H1 (cell line): ENCODE results near the gene TCEAL1. TPM values are rescaled to one million over a fixed set of nuclear protein-coding genes. Genes with fewer than 3 reads are reported as not detected.

Source experiments
- CTCF ChIA-PET: fragments of 300-600 bp; sonication (Branson Sonifier 250); formaldehyde crosslinking; loops from one replicate; lab custom pipeline; 2021; ENCODE audit not compliant: partially characterized antibody; lab: Charles Lee
- POLR2A ChIA-PET: fragments of 300-600 bp; sonication (Branson Sonifier 250); formaldehyde crosslinking; loops from one replicate; lab custom pipeline; 2021; ENCODE audit warnings: inconsistent platforms; ENCODE audit not compliant: partially characterized antibody; lab: Charles Lee
- DNase-seq, 2 experiments: peaks; one replicate each; pipeline versions ENCODE4 v3.0.0 to v3.0.0-alpha.2; 2010 to 2022; ENCODE audit warnings: low spot score in 2 of 2, low read depth in 1 of 2, mixed read lengths in 1 of 2
- FAIRE-seq: peaks from 2 replicates; lab custom pipeline; 2011; peaks lifted over from hg19 to GRCh38; lab: Jason Lieb, UNC
- H2AFZ ChIP-seq: 2 replicates; pipeline ENCODE4 v1.8.1; 2012; ENCODE audit warnings: low read length, inconsistent platforms
- H2AK5ac ChIP-seq: 2 replicates; pipeline ENCODE4 v1.6.1; 2013; ENCODE audit warnings: low read depth, low read length
- H2BK120ac ChIP-seq: replicated peaks from 2 replicates; pipeline ENCODE3; 2013; ENCODE audit warnings: low read depth, low read length, inconsistent platforms
- H2BK12ac ChIP-seq: 2 replicates; pipeline ENCODE4 v1.6.1; 2013; ENCODE audit warnings: low read depth, low read length
- H2BK15ac ChIP-seq: 2 replicates; pipeline ENCODE4 v1.6.1; 2013; ENCODE audit warnings: low read length
- H2BK20ac ChIP-seq: 2 replicates; pipeline ENCODE4 v1.6.1; 2013; ENCODE audit warnings: low read length
- H2BK5ac ChIP-seq: 2 replicates; pipeline ENCODE4 v1.6.1; 2013; ENCODE audit warnings: low read depth, low read length
- H3K14ac ChIP-seq: 2 replicates; pipeline ENCODE4 v1.6.1; 2013; ENCODE audit warnings: inconsistent platforms; ENCODE audit not compliant: insufficient read length
- H3K18ac ChIP-seq: 2 replicates; pipeline ENCODE4 v1.6.1; 2013; ENCODE audit warnings: low read length; ENCODE audit errors: extremely low read depth
- H3K23ac ChIP-seq: 2 replicates; pipeline ENCODE4 v1.6.1; 2013; ENCODE audit warnings: inconsistent platforms; ENCODE audit not compliant: insufficient read length
- H3K23me2 ChIP-seq: 2 replicates; pipeline ENCODE4 v1.6.1; 2013; ENCODE audit warnings: low read depth, low read length
- H3K27ac ChIP-seq: 2 replicates; pipeline ENCODE4 v1.6.1; 2011; ENCODE audit warnings: low read depth, low read length, inconsistent platforms
- H3K27me3 ChIP-seq, 4 experiments: replicated peaks in 1 of 4; 1 replicate in 1 of 4; 2 replicates in 3 of 4; pipeline versions ENCODE4 v1.6.1 to v1.8.1; 2011 to 2013; ENCODE audit warnings: low read length in 3 of 4, mild to moderate bottlenecking in 3 of 4, inconsistent platforms in 2 of 4, mixed read lengths in 2 of 4, moderate library complexity in 1 of 4; ENCODE audit not compliant: control insufficient read depth in 3 of 4, insufficient read depth in 3 of 4; ENCODE audit errors: extremely low read depth in 1 of 4
- H3K36me3 ChIP-seq, 4 experiments: 2 replicates each; pipeline versions ENCODE4 v1.6.1 to v1.8.1; 2011 to 2013; ENCODE audit warnings: mild to moderate bottlenecking in 4 of 4, low read length in 3 of 4, moderate library complexity in 2 of 4, control low read depth in 1 of 4, inconsistent platforms in 1 of 4; ENCODE audit not compliant: insufficient read depth in 4 of 4, control insufficient read depth in 2 of 4
- H3K4ac ChIP-seq: replicated peaks from 2 replicates; pipeline ENCODE3; 2013; ENCODE audit warnings: low read length, low read depth, mixed read lengths, inconsistent platforms; ENCODE audit not compliant: insufficient read length
- H3K4me1 ChIP-seq, 4 experiments: replicated peaks in 1 of 4; 1 replicate in 1 of 4; 2 replicates in 3 of 4; pipeline versions ENCODE4 v1.6.1 to v1.8.1; 2011 to 2013; ENCODE audit warnings: low read length in 3 of 4, inconsistent platforms in 2 of 4, mixed read lengths in 1 of 4; ENCODE audit not compliant: insufficient read depth in 4 of 4, control insufficient read depth in 3 of 4
- H3K4me2 ChIP-seq, 2 experiments: 2 replicates each; pipeline versions ENCODE4 v1.6.1 to v1.8.1; 2011 to 2013; ENCODE audit warnings: low read depth in 2 of 2, low read length in 2 of 2, control low read depth in 1 of 2, inconsistent platforms in 1 of 2, mild to moderate bottlenecking in 1 of 2; ENCODE audit not compliant: insufficient read depth in 1 of 2
- H3K4me3 ChIP-seq, 4 experiments: fragments of 200-600, 300-600 bp in 1 of 4; sonication (generic), shearing (Covaris generic), sonication (Bioruptor Twin) in 1 of 4; 2 replicates each; pipeline versions ENCODE4 v1.5.1 to v1.8.1; 2011 to 2016; ENCODE audit warnings: low read length in 4 of 4, low read depth in 3 of 4, control low read depth in 2 of 4, inconsistent platforms in 2 of 4, mild to moderate bottlenecking in 2 of 4, mixed read lengths in 1 of 4, moderate library complexity in 1 of 4; ENCODE audit not compliant: insufficient read depth in 2 of 4; ENCODE audit errors: extremely low read depth in 1 of 4
- H3K56ac ChIP-seq: replicated peaks from 2 replicates; pipeline ENCODE3; 2013; ENCODE audit warnings: low read depth, mild to moderate bottlenecking, mixed read lengths, low read length, inconsistent platforms; ENCODE audit not compliant: insufficient read length
- H3K79me1 ChIP-seq: 2 replicates; pipeline ENCODE4 v1.6.1; 2013; ENCODE audit warnings: low read depth, low read length, control low read depth
- H3K79me2 ChIP-seq, 2 experiments: 2 replicates each; pipeline versions ENCODE4 v1.6.1 to v1.8.1; 2012 to 2013; ENCODE audit warnings: low read length in 2 of 2, mild to moderate bottlenecking in 2 of 2, inconsistent platforms in 1 of 2; ENCODE audit not compliant: insufficient read depth in 2 of 2, control insufficient read depth in 1 of 2
- H3K9ac ChIP-seq, 4 experiments: replicated peaks in 1 of 4; 1 replicate in 1 of 4; 2 replicates in 3 of 4; pipeline versions ENCODE4 v1.6.1 to v1.8.1; 2011 to 2013; ENCODE audit warnings: low read depth in 3 of 4, low read length in 3 of 4, control low read depth in 2 of 4, mild to moderate bottlenecking in 2 of 4, moderate library complexity in 2 of 4, inconsistent platforms in 1 of 4; ENCODE audit errors: extremely low read depth in 1 of 4
- H3K9me3 ChIP-seq, 2 experiments: 2 replicates each; pipeline versions ENCODE4 v1.6.1 to v1.8.1; 2012 to 2013; ENCODE audit warnings: mild to moderate bottlenecking in 2 of 2, moderate library complexity in 2 of 2, control low read depth in 1 of 2, inconsistent platforms in 1 of 2, low read depth in 1 of 2, low read length in 1 of 2, mixed read lengths in 1 of 2; ENCODE audit not compliant: insufficient read depth in 2 of 2
- H4K20me1 ChIP-seq, 2 experiments: replicated peaks in 1 of 2; 2 replicates each; pipeline versions ENCODE3 to v1.8.1; 2011 to 2013; ENCODE audit warnings: inconsistent platforms in 2 of 2, low read length in 2 of 2, mild to moderate bottlenecking in 1 of 2; ENCODE audit not compliant: insufficient read depth in 2 of 2, control insufficient read depth in 1 of 2
- H4K5ac ChIP-seq: 2 replicates; pipeline ENCODE4 v1.6.1; 2013; ENCODE audit warnings: low read length, low read depth, mixed read lengths, inconsistent platforms; ENCODE audit not compliant: insufficient read length
- H4K8ac ChIP-seq: 2 replicates; pipeline ENCODE4 v1.8.0; 2013; ENCODE audit warnings: mild to moderate bottlenecking, moderate library complexity, low read length, inconsistent platforms; ENCODE audit not compliant: insufficient read depth; ENCODE audit errors: extremely low read depth
- H4K91ac ChIP-seq: replicated peaks from 2 replicates; pipeline ENCODE3; 2013; ENCODE audit warnings: low read length, mixed read lengths, inconsistent platforms; ENCODE audit not compliant: insufficient read length
- ASH2L ChIP-seq: fragments of 200-600, 300-600 bp; sonication (generic); IDR thresholded peaks from one replicate; pipeline ENCODE4 v1.7.1; 2017; ENCODE audit warnings: low read length
- BRCA1 ChIP-seq: IDR thresholded peaks from 2 replicates; pipeline ENCODE4 v1.6.1; 2012; ENCODE audit warnings: low read depth, low read length, improper control_type of control experiment
- CTBP2 ChIP-seq: IDR thresholded peaks from 2 replicates; pipeline ENCODE4 v1.7.0; 2011; ENCODE audit warnings: borderline replicate concordance, mild to moderate bottlenecking, moderate library complexity, mixed read lengths, low read length; ENCODE audit not compliant: insufficient read depth, insufficient read length
- JUND ChIP-seq: IDR thresholded peaks from 2 replicates; pipeline ENCODE4 v1.6.1; 2011; ENCODE audit warnings: mild to moderate bottlenecking, improper control_type of control experiment, low read length
- POLR2A ChIP-seq, 2 experiments: IDR thresholded peaks; 1 replicate in 1 of 2; 2 replicates in 1 of 2; pipeline ENCODE4 v1.6.1; 2011; ENCODE audit warnings: low read depth in 2 of 2, low read length in 2 of 2, mild to moderate bottlenecking in 2 of 2; ENCODE audit errors: control extremely low read depth in 1 of 2
- SIN3A ChIP-seq, 2 experiments: IDR thresholded peaks in 1 of 2; conservative IDR thresholded peaks in 1 of 2; 2 replicates each; pipeline ENCODE4 v1.6.1; 2011 to 2012; ENCODE audit warnings: low read length in 2 of 2, improper control_type of control experiment in 1 of 2, low read depth in 1 of 2, mild to moderate bottlenecking in 1 of 2
- SIX5 ChIP-seq: IDR thresholded peaks from 2 replicates; pipeline ENCODE4 v1.6.1; 2011; ENCODE audit warnings: mild to moderate bottlenecking, low read depth, low read length
- SP4 ChIP-seq: IDR thresholded peaks from 2 replicates; pipeline ENCODE4 v1.6.1; 2012; ENCODE audit warnings: low read length, inconsistent platforms
- TEAD4 ChIP-seq: IDR thresholded peaks from 2 replicates; pipeline ENCODE4 v1.6.1; 2012; ENCODE audit warnings: low read depth, low read length, inconsistent platforms, mixed read lengths
- WGBS, 2 experiments: shearing (Covaris generic) in 1 of 2; methylation state at CpG; one replicate each; pipeline versions ENCODE4 v1.1.6 to v1.1.7; 2013 to 2015; ENCODE audit warnings: low lambda C conversion rate in 2 of 2, mixed read lengths in 2 of 2, inconsistent platforms in 1 of 2, low coverage in 1 of 2, missing lambda C conversion rate in 1 of 2; ENCODE audit not compliant: insufficient replicate concordance in 2 of 2, insufficient coverage in 1 of 2, insufficient read length in 1 of 2; ENCODE audit errors: extremely low coverage in 1 of 2, missing lambda C conversion rate in 1 of 2; 5-methylcytosine and 5-hydroxymethylcytosine counted together
- polyA plus RNA-seq, 7 experiments: library from polyadenylated mRNA; depleted of rRNA in 3 of 7; stranded (reverse) in 5 of 7; unstranded in 2 of 7; fragments of >200 nt in 5 of 7; fragments of 200-250 nt in 2 of 7; gene quantifications; 1 replicate in 5 of 7; 2 replicates in 1 of 7; 4 replicates in 1 of 7; pipeline versions ENCODE4 v1.2.1 to v1.2.3, GENCODE V29; 2011 to 2013; ENCODE audit warnings: missing spikeins in 2 of 7, mixed read lengths in 2 of 7
- total RNA-seq: library from RNA; stranded (reverse); fragmentation: NEBNext Ultra II Directional; extraction: Animal tissue kit (Norgen Biotek cat#: 25700); gene quantifications from 2 replicates; pipeline ENCODE4 v1.2.1, GENCODE V29; 2021
- TF ChIP-seq, protein P1 (sequence below): IDR thresholded peaks from 2 replicates; pipeline ENCODE4 v1.6.1; 2011; ENCODE audit warnings: low read depth, mild to moderate bottlenecking, low read length; ENCODE audit not compliant: insufficient read depth

The TCEAL1 gene
- total and polyA plus RNA-seq, 2 of the 8 experiments (the other 6 are each of a cell fraction or from before 2014, with no cell fraction given): 3.9 to 4.1 TPM

GRCh38 chrX:103637604-103638338 lies 9.0 kb downstream of the TCEAL1 start:
- no peak overlapping the region for H2AFZ ChIP-seq
- ChIA-PET POLR2A (no interaction called here), CTCF (no interaction called here)
- no peak overlapping the region for H2BK20ac ChIP-seq
- no peak for FAIRE-seq
- WGBS, 2 experiments: 90% methylated on average over 2 of the region's 2 CpGs; no CpG with 5 or more reads in 1 of the 2 experiments
- no peak overlapping the region for H3K14ac ChIP-seq
- H3K23me2 ChIP-seq: no peaks in the 10 kb centered on the region
- no peak overlapping the region for H4K8ac ChIP-seq
- no peak overlapping the region for H4K5ac ChIP-seq
- no peaks in the 10 kb centered on the region for H3K9me3 ChIP-seq
- H3K27me3 ChIP-seq: no peaks in the 10 kb centered on the region
- no peaks in the 10 kb centered on the region for H3K79me1 ChIP-seq
- no peak overlapping the region for H3K9ac ChIP-seq
- H3K23ac ChIP-seq: no peak overlapping the region
- no peak overlapping the region for H3K27ac ChIP-seq
- no peak overlapping the region for H4K91ac ChIP-seq
- no peak for DNase-seq
- no peak overlapping the region for H3K4ac ChIP-seq
- no peak overlapping the region for H2AK5ac ChIP-seq
- no peaks in the 10 kb centered on the region for H3K36me3 ChIP-seq
- no peak overlapping the region for H3K18ac ChIP-seq
- no peak overlapping the region for H2BK12ac ChIP-seq
- TF ChIP-seq BRCA1: no peak
- TF ChIP-seq CTBP2: no peak
- TF ChIP-seq, protein P1, sequence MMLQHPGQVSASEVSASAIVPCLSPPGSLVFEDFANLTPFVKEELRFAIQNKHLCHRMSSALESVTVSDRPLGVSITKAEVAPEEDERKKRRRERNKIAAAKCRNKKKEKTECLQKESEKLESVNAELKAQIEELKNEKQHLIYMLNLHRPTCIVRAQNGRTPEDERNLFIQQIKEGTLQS: no peak
- no peak for TF ChIP-seq SIN3A (conservative IDR thresholded peaks at IDR 0.05 in 1 of 2, IDR thresholded peaks at IDR 0.05 in 1 of 2; ENCODE audit: low read depth in 1 of 2, low read length in 2 of 2)
- TF ChIP-seq SP4: no peak
- TF ChIP-seq TEAD4: no peak
- no peak for TF ChIP-seq ASH2L
- TF ChIP-seq JUND: no peak
- no peak for TF ChIP-seq SIX5
- TF ChIP-seq POLR2A (IDR thresholded peaks at IDR 0.05; ENCODE audit: control extremely low read depth in 1 of 2, low read depth in 2 of 2, low read length in 2 of 2): no peak
- TF ChIP-seq, all 59 proteins: peak for 0
- H2BK120ac ChIP-seq: no peak overlapping the region
- no peaks in the 10 kb centered on the region for H4K20me1 ChIP-seq
- peaks cover 0 to 4% (median 0%) of the 10 kb centered on the region in 4 experiments; a peak in 1 of 7 replicates for H3K4me1 ChIP-seq
- no peak overlapping the region for H2BK15ac ChIP-seq
- H3K4me2 ChIP-seq: no peak overlapping the region
- H3K79me2 ChIP-seq: no peaks in the 10 kb centered on the region
- no peak overlapping the region for H2BK5ac ChIP-seq
- H3K56ac ChIP-seq: no peak overlapping the region
- H3K4me3 ChIP-seq: no peak overlapping the region
